ENCODE results near the gene RFK. TPM values are rescaled to one million over a fixed set of nuclear protein-coding genes. Genes with fewer than 3 reads are reported as not detected.

RFK gene
- total and polyA plus RNA-seq, 9 of the 15 experiments (the other 6 are each of a cell fraction or from before 2014, with no cell fraction given), result 3.8 to 51.1 (median 14.8) TPM

DNA sequence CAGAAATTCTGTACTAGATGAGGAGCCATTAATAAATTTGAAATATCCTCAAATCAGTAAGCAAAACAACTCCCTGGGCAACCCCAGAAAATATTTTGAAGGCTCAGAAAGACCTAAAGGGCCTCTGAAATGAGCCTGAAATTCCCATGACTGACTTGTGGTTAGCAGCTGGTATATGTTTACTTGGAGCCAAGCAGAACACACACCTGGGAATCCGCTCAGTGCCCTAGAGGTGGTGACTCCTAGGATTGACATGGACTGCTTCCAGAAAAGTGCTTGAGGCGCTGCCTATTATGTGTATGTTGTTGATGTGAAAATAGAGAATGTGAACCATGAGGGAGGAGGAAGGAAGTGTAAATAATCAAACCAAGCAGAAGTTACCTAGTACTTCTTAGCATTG is 14.7 kb downstream of the RFK start:
- WGBS (ENCODE audit: insufficient coverage, low coverage, missing lambda C conversion rate), result 75% methylated on average over 2 of the region's 2 CpGs
- H3K4me3 ChIP-seq, result no peak overlapping the region
- ATAC-seq (no peak), FAIRE-seq (no peak), DNase-seq (ENCODE audit: extremely low read depth in 1 of 4, low spot score in 3 of 4) (no peak)
- H3K79me2 ChIP-seq (ENCODE audit: control insufficient read depth, insufficient read depth, low read length), result no peaks in the 10 kb centered on the region
- CTCF ChIA-PET (ENCODE audit: low intra/inter-chr PET ratio), result no interaction called here
- H3K9ac ChIP-seq (ENCODE audit: insufficient read depth in 1 of 2, low read depth in 2 of 2, low read length in 2 of 2), result no peak overlapping the region
- intact Hi-C loops (cut with micrococcal nuclease), result no loop called here
- no peaks in the 10 kb centered on the region for H3K9me3 ChIP-seq (replicated peaks; ENCODE audit: control insufficient read depth, insufficient read depth, low read depth, low read length)
- no peaks in the 10 kb centered on the region for H3K9me1 ChIP-seq (ENCODE audit: control insufficient read depth, insufficient read depth, low read length)
- H3K4me2 ChIP-seq (ENCODE audit: insufficient read depth, low read length), result no peak overlapping the region
- H3K27ac ChIP-seq (ENCODE audit: extremely low read depth, low read depth, low read length), result no peak overlapping the region
- no TSS peak for BruUV-seq (replicated peaks)
- POLR2A ChIA-PET, result interaction anchor here (1.2 to 3.5 kb wide), 2 partner anchors 14 to 19 kb away, joined by 4 to 12 read pairs; partner anchors contain the start of gene RFK
- H3K4me1 ChIP-seq (replicated peaks in 1 of 2; ENCODE audit: control insufficient read depth in 2 of 2, insufficient read depth in 2 of 2, low read length in 2 of 2), result peaks cover 0 to 6% of the 10 kb centered on the region in 2 experiments; a peak in 2 of 5 replicates
- H3K27me3 ChIP-seq (ENCODE audit: control insufficient read depth in 2 of 2, insufficient read depth in 2 of 2, low read length in 2 of 2), result no peaks in the 10 kb centered on the region
- no peaks in the 10 kb centered on the region for H4K20me1 ChIP-seq (replicated peaks; ENCODE audit: control insufficient read depth, insufficient read depth, low read length)
- in situ Hi-C loops (cut with MboI), result no loop called here
- no peak overlapping the region for H2AFZ ChIP-seq (ENCODE audit: low read depth, low read length)
- H3K36me3 ChIP-seq (ENCODE audit: control insufficient read depth, insufficient read depth, low read length), result no peaks in the 10 kb centered on the region
- TF ChIP-seq ZNF77 (CRISPR knock-in tag; IDR thresholded peaks at IDR 0.05) (no peak), ZNF384 (IDR thresholded peaks at IDR 0.05; ENCODE audit: low read depth, low read length) (no peak)
- TF ChIP-seq, protein P1, sequence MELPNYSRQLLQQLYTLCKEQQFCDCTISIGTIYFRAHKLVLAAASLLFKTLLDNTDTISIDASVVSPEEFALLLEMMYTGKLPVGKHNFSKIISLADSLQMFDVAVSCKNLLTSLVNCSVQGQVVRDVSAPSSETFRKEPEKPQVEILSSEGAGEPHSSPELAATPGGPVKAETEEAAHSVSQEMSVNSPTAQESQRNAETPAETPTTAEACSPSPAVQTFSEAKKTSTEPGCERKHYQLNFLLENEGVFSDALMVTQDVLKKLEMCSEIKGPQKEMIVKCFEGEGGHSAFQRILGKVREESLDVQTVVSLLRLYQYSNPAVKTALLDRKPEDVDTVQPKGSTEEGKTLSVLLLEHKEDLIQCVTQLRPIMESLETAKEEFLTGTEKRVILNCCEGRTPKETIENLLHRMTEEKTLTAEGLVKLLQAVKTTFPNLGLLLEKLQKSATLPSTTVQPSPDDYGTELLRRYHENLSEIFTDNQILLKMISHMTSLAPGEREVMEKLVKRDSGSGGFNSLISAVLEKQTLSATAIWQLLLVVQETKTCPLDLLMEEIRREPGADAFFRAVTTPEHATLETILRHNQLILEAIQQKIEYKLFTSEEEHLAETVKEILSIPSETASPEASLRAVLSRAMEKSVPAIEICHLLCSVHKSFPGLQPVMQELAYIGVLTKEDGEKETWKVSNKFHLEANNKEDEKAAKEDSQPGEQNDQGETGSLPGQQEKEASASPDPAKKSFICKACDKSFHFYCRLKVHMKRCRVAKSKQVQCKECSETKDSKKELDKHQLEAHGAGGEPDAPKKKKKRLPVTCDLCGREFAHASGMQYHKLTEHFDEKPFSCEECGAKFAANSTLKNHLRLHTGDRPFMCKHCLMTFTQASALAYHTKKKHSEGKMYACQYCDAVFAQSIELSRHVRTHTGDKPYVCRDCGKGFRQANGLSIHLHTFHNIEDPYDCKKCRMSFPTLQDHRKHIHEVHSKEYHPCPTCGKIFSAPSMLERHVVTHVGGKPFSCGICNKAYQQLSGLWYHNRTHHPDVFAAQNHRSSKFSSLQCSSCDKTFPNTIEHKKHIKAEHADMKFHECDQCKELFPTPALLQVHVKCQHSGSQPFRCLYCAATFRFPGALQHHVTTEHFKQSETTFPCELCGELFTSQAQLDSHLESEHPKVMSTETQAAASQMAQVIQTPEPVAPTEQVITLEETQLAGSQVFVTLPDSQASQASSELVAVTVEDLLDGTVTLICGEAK (IDR thresholded peaks at IDR 0.05), result no peak
- TF ChIP-seq, protein P1 (CRISPR knock-in tag; IDR thresholded peaks at IDR 0.05), result no peak
- TF ChIP-seq, protein P2, sequence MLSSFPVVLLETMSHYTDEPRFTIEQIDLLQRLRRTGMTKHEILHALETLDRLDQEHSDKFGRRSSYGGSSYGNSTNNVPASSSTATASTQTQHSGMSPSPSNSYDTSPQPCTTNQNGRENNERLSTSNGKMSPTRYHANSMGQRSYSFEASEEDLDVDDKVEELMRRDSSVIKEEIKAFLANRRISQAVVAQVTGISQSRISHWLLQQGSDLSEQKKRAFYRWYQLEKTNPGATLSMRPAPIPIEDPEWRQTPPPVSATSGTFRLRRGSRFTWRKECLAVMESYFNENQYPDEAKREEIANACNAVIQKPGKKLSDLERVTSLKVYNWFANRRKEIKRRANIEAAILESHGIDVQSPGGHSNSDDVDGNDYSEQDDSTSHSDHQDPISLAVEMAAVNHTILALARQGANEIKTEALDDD (IDR thresholded peaks at IDR 0.05), result no peak
- TF ChIP-seq, protein P3, sequence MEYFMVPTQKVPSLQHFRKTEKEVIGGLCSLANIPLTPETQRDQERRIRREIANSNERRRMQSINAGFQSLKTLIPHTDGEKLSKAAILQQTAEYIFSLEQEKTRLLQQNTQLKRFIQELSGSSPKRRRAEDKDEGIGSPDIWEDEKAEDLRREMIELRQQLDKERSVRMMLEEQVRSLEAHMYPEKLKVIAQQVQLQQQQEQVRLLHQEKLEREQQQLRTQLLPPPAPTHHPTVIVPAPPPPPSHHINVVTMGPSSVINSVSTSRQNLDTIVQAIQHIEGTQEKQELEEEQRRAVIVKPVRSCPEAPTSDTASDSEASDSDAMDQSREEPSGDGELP (CRISPR knock-in tag; IDR thresholded peaks at IDR 0.05; ENCODE audit: borderline replicate concordance), result no peak
